WTC11 (cell line): ENCODE data around the gene STK24. TPM values are rescaled to one million over a fixed set of nuclear protein-coding genes. Genes with fewer than 3 reads are reported as not detected.

Experiments
- ATAC-seq: fragments of 200-7000 bp; cut with Tn5 transposase; 2 replicates; pipeline ENCODE4 v1.10.0; 2021; ENCODE audit warnings: mild to moderate bottlenecking, moderate library complexity
- CTCF ChIA-PET: fragments of 300-600 bp; sonication (Branson Sonifier 250); formaldehyde crosslinking; loops from one replicate; lab custom pipeline; 2021; ENCODE audit warnings: antibody characterized with exemption; lab: Charles Lee
- POLR2A ChIA-PET: fragments of 350-600 bp; sonication (Branson Sonifier 250); formaldehyde crosslinking; loops from one replicate; lab custom pipeline; 2021; ENCODE audit warnings: antibody characterized with exemption; lab: Charles Lee
- DNase-seq: peaks from one replicate; pipeline ENCODE4 v3.0.0; 2021; ENCODE audit warnings: low spot score
- H3K27ac Mint-ChIP-seq: 2 replicates; pipeline ENCODE4 v1.8.0; 2021; ENCODE audit warnings: mixed read lengths
- H3K27me3 Mint-ChIP-seq: 2 replicates; pipeline ENCODE4 v1.8.0; 2021; ENCODE audit warnings: low read depth, mild to moderate bottlenecking, moderate library complexity, mixed read lengths
- H3K36me3 Mint-ChIP-seq: 2 replicates; pipeline ENCODE4 v1.8.0; 2021; ENCODE audit warnings: mixed read lengths
- H3K4me1 Mint-ChIP-seq: 2 replicates; pipeline ENCODE4 v1.8.0; 2022; ENCODE audit warnings: mixed read lengths
- H3K4me3 Mint-ChIP-seq: 2 replicates; pipeline ENCODE4 v1.8.0; 2021; ENCODE audit warnings: mild to moderate bottlenecking, moderate library complexity, mixed read lengths
- H3K9me3 Mint-ChIP-seq: 2 replicates; pipeline ENCODE4 v1.8.0; 2021; ENCODE audit warnings: mixed read lengths
- AR ChIP-seq: fragments of 250-450 bp; sonication (Bioruptor Pico); IDR thresholded peaks from 2 replicates; pipeline ENCODE4 v1.9.0; 2021; ENCODE audit warnings: mild to moderate bottlenecking
- ERG ChIP-seq: fragments of 250-450 bp; sonication (Bioruptor Pico); IDR thresholded peaks from 2 replicates; pipeline ENCODE4 v1.8.0; 2021; ENCODE audit warnings: mild to moderate bottlenecking
- FOXP1 ChIP-seq: sonication (generic); formaldehyde crosslinking; IDR thresholded peaks from 2 replicates; pipeline ENCODE4 v1.8.0; 2022; ENCODE audit warnings: missing genetic modification reagents, mild to moderate bottlenecking, moderate library complexity, borderline replicate concordance
- FOXP4 ChIP-seq: sonication (generic); formaldehyde crosslinking; IDR thresholded peaks from 2 replicates; pipeline ENCODE4 v1.8.0; 2022; ENCODE audit warnings: mild to moderate bottlenecking, missing genetic modification reagents
- JAZF1 ChIP-seq: fragments of 250-450 bp; sonication (Bioruptor Pico); IDR thresholded peaks from 2 replicates; pipeline ENCODE4 v1.9.0; 2021; ENCODE audit warnings: moderate library complexity, mild to moderate bottlenecking, inconsistent platforms
- MXD4 ChIP-seq: fragments of 250-450 bp; sonication (Bioruptor Pico); IDR thresholded peaks from 2 replicates; pipeline ENCODE4 v1.8.0; 2021; ENCODE audit warnings: mild to moderate bottlenecking, moderate library complexity, borderline replicate concordance
- NFATC4 ChIP-seq: fragments of 250-450 bp; sonication (Bioruptor Pico); IDR thresholded peaks from 2 replicates; pipeline ENCODE4 v1.9.0; 2021; ENCODE audit warnings: mild to moderate bottlenecking
- NFE2L1 ChIP-seq: sonication (generic); formaldehyde crosslinking; IDR thresholded peaks from 2 replicates; pipeline ENCODE4 v1.8.1; 2023; ENCODE audit warnings: missing genetic modification reagents
- NR1H2 ChIP-seq: sonication (generic); formaldehyde crosslinking; IDR thresholded peaks from 2 replicates; pipeline ENCODE4 v1.9.0; 2021; ENCODE audit warnings: mild to moderate bottlenecking, moderate library complexity, missing genetic modification reagents
- NR2C2 ChIP-seq: sonication (generic); formaldehyde crosslinking; IDR thresholded peaks from 2 replicates; pipeline ENCODE4 v1.8.0; 2022; ENCODE audit warnings: mild to moderate bottlenecking, missing genetic modification reagents
- PREB ChIP-seq: sonication (generic); formaldehyde crosslinking; IDR thresholded peaks from 2 replicates; pipeline ENCODE4 v1.8.1; 2022; ENCODE audit warnings: mild to moderate bottlenecking, missing genetic modification reagents, moderate library complexity, borderline replicate concordance
- PRRX2 ChIP-seq: fragments of 250-450 bp; sonication (Bioruptor Pico); IDR thresholded peaks from 2 replicates; pipeline ENCODE4 v1.8.0; 2021; ENCODE audit warnings: mild to moderate bottlenecking
- SOX15 ChIP-seq: fragments of 250-450 bp; sonication (Bioruptor Pico); IDR thresholded peaks from 2 replicates; pipeline ENCODE4 v1.9.0; 2021; ENCODE audit warnings: mild to moderate bottlenecking
- SP1 ChIP-seq: sonication (generic); formaldehyde crosslinking; conservative IDR thresholded peaks from 2 replicates; pipeline ENCODE4 v1.8.1; 2022; ENCODE audit warnings: missing genetic modification reagents
- TEAD4 ChIP-seq: sonication (generic); formaldehyde crosslinking; IDR thresholded peaks from 2 replicates; pipeline ENCODE4 v1.8.0; 2022; ENCODE audit warnings: mild to moderate bottlenecking, missing genetic modification reagents
- ZNF138 ChIP-seq: sonication (generic); formaldehyde crosslinking; conservative IDR thresholded peaks from 2 replicates; pipeline ENCODE4 v1.8.1; 2022; ENCODE audit warnings: mild to moderate bottlenecking, moderate library complexity, missing genetic modification reagents
- ZNF219 ChIP-seq: sonication (generic); formaldehyde crosslinking; IDR thresholded peaks from 2 replicates; pipeline ENCODE4 v1.8.0; 2023; ENCODE audit warnings: missing genetic modification reagents, mild to moderate bottlenecking, borderline replicate concordance
- total RNA-seq: library from RNA; stranded (reverse); gene quantifications from 3 replicates; pipeline ENCODE4 v1.2.3, GENCODE V29; 2021

STK24 gene
- total RNA-seq, 1 experiment from 2014 or later: 138 TPM

- TF ChIP-seq FOXP4 (CRISPR knock-in tag) (no peak), NFE2L1 (CRISPR knock-in tag) (no peak), AR (CRISPR knock-in tag) (no peak), ERG (CRISPR knock-in tag) (no peak), SP1 (CRISPR knock-in tag) (no peak), MXD4 (CRISPR knock-in tag) (no peak), PREB (CRISPR knock-in tag) (no peak), ZNF138 (CRISPR knock-in tag) (no peak), TEAD4 (CRISPR knock-in tag) (no peak), NR1H2 (CRISPR knock-in tag) (no peak), ZNF219 (no peak), JAZF1 (no peak)
Observed at GRCh38 chr13:98522371-98522770, 54.5 kb downstream of the STK24 start (continued).

- POLR2A ChIA-PET: interaction anchor here (1.1 kb wide), 1 partner anchor 10 kb away, joined by 4 read pairs; no protein-coding TSS in a partner anchor
- no peak for ATAC-seq
- DNase-seq: no peak
- CTCF ChIA-PET: interaction anchor here (1.1 to 2.5 kb wide), 4 partner anchors 14 to 131 kb away, joined by 3 to 9 read pairs (median 6); no protein-coding TSS in a partner anchor
- TF ChIP-seq SOX15 (CRISPR knock-in tag): no peak
- TF ChIP-seq NFATC4 (CRISPR knock-in tag): no peak
- no peak for TF ChIP-seq FOXP1 (CRISPR knock-in tag)
- no peak for TF ChIP-seq PRRX2 (CRISPR knock-in tag)
- no peak for TF ChIP-seq AR (CRISPR knock-in tag)
- TF ChIP-seq NR2C2 (CRISPR knock-in tag): no peak
- peaks cover 15% of the 10 kb centered on the region for H3K36me3 Mint-ChIP-seq
- H3K27ac Mint-ChIP-seq: peak overlapping the region; percentile 48
- H3K4me1 Mint-ChIP-seq: peaks cover 82% of the 10 kb centered on the region
- H3K27me3 Mint-ChIP-seq: no peaks in the 10 kb centered on the region
- H3K9me3 Mint-ChIP-seq: no peaks in the 10 kb centered on the region
- no peak overlapping the region for H3K4me3 Mint-ChIP-seq
Observed at GRCh38 chr13:98521461-98522247, 55.3 kb downstream of the STK24 start.
